SK-N-SH (cell line): ENCODE results near the gene MILR1. TPM values are rescaled to one million over a fixed set of nuclear protein-coding genes. Genes with fewer than 3 reads are reported as not detected.
"Not testable (repeated sequence)": the region's sequence is repeated elsewhere in the genome, so short reads cannot be mapped to it uniquely, and the experiment has no call there.

ENCODE experiments used
- CTCF ChIA-PET: fragments of 300-600, 350-600 bp; formaldehyde crosslinking; extraction: SDS; loops from one replicate; lab custom pipeline; 2021; lab: Yijun Ruan, JAX
- POLR2A ChIA-PET: fragments of 350-600 bp; sonication (Branson Sonifier 250); formaldehyde crosslinking; extraction: SDS; loops from one replicate; lab custom pipeline; 2020; ENCODE audit warnings: antibody characterized with exemption, inconsistent platforms; lab: Yijun Ruan, JAX
- DNase-seq: peaks from one replicate; pipeline ENCODE4 v3.0.0; 2012
- H2AFZ ChIP-seq: fragments of 200-600 bp; sonication (generic); 2 replicates; pipeline ENCODE4 v1.8.1; 2016; ENCODE audit warnings: antibody characterized with exemption, mild to moderate bottlenecking, low read depth
- H3F3A ChIP-seq: fragments of 200-600 bp; sonication (generic); replicated peaks from 2 replicates; pipeline ENCODE3; 2016; ENCODE audit warnings: antibody characterized with exemption, mild to moderate bottlenecking; ENCODE audit not compliant: insufficient read depth
- H3K27ac ChIP-seq, 2 experiments: fragments of 200-500 bp in 1 of 2; fragments of 200-600 bp in 1 of 2; sonication (Bioruptor generic) in 1 of 2; sonication (generic), shearing (Covaris generic) in 1 of 2; 2 replicates each; pipeline versions ENCODE4 v1.5.1 to v1.6.1; 2014 to 2016; ENCODE audit warnings: low read depth in 2 of 2, inconsistent platforms in 1 of 2, low read length in 1 of 2, mild to moderate bottlenecking in 1 of 2, mixed read lengths in 1 of 2
- H3K27me3 ChIP-seq: fragments of 200-600 bp; sonication (generic), shearing (Covaris generic); 2 replicates; pipeline ENCODE4 v1.6.1; 2016; ENCODE audit warnings: mixed run types; ENCODE audit not compliant: insufficient read depth
- H3K36me3 ChIP-seq, 2 experiments: fragments of 200-500 bp in 1 of 2; fragments of 200-600 bp in 1 of 2; sonication (Bioruptor generic) in 1 of 2; sonication (generic) in 1 of 2; replicated peaks in 1 of 2; 2 replicates each; pipeline versions ENCODE3 to v1.5.1; 2014 to 2016; ENCODE audit warnings: low read length in 1 of 2, mild to moderate bottlenecking in 1 of 2; ENCODE audit not compliant: insufficient read depth in 2 of 2, control insufficient read depth in 1 of 2
- H3K4me1 ChIP-seq, 2 experiments: fragments of 200-500 bp in 1 of 2; fragments of 200-600 bp in 1 of 2; sonication (Bioruptor generic) in 1 of 2; sonication (generic), shearing (Covaris generic) in 1 of 2; 2 replicates each; pipeline versions ENCODE4 v1.5.1 to v1.6.1; 2014 to 2016; ENCODE audit warnings: low read depth in 1 of 2, low read length in 1 of 2, mixed run types in 1 of 2; ENCODE audit not compliant: insufficient read depth in 2 of 2, control insufficient read depth in 1 of 2
- H3K4me2 ChIP-seq: fragments of 200-600 bp; sonication (generic), shearing (Covaris generic); 2 replicates; pipeline ENCODE4 v1.6.1; 2017; ENCODE audit warnings: mixed run types
- H3K4me3 ChIP-seq, 2 experiments: fragments of 200-500 bp in 1 of 2; fragments of 200-600 bp in 1 of 2; sonication (Bioruptor generic) in 1 of 2; sonication (generic), shearing (Covaris generic) in 1 of 2; 2 replicates each; pipeline versions ENCODE4 v1.5.1 to v1.8.1; 2014 to 2016; ENCODE audit warnings: low read depth in 2 of 2, inconsistent platforms in 1 of 2, low read length in 1 of 2, mild to moderate bottlenecking in 1 of 2, mixed read lengths in 1 of 2, moderate library complexity in 1 of 2
- H3K79me2 ChIP-seq: fragments of 200-600 bp; sonication (generic); 2 replicates; pipeline ENCODE4 v1.8.1; 2017; ENCODE audit warnings: mild to moderate bottlenecking; ENCODE audit not compliant: insufficient read depth
- H3K9ac ChIP-seq: fragments of 200-600 bp; sonication (generic); 2 replicates; pipeline ENCODE4 v1.6.1; 2017; ENCODE audit warnings: mixed run types
- H3K9me2 ChIP-seq: fragments of 200-600 bp; sonication (generic); 2 replicates; pipeline ENCODE4 v1.6.1; 2017; ENCODE audit warnings: mixed run types
- H3K9me3 ChIP-seq: fragments of 200-600 bp; sonication (generic); 2 replicates; pipeline ENCODE4 v1.6.1; 2017; ENCODE audit warnings: mixed run types, mild to moderate bottlenecking, moderate library complexity
- H4K20me1 ChIP-seq: fragments of 200-600 bp; sonication (generic); 2 replicates; pipeline ENCODE4 v1.6.1; 2017; ENCODE audit warnings: mild to moderate bottlenecking, mixed run types; ENCODE audit not compliant: insufficient read depth
- CHD2 ChIP-seq: fragments of 150-350 bp; IDR thresholded peaks from 2 replicates; pipeline ENCODE4 v1.6.1; 2018; ENCODE audit warnings: low read length; ENCODE audit not compliant: partially characterized antibody
- EP300 ChIP-seq, 2 experiments: IDR thresholded peaks; 2 replicates each; pipeline versions ENCODE4 v1.4.0 to v1.6.1; 2012; ENCODE audit warnings: borderline replicate concordance in 1 of 2, low read depth in 1 of 2, low read length in 1 of 2
- EZH2phosphoT487 ChIP-seq: fragments of 200-600 bp; sonication (generic); IDR thresholded peaks from 2 replicates; pipeline ENCODE4 v1.6.1; 2017; ENCODE audit warnings: low read depth, mixed run types, mild to moderate bottlenecking, antibody characterized with exemption, moderate library complexity, borderline replicate concordance
- FOXJ3 ChIP-seq: sonication (generic); formaldehyde crosslinking; IDR thresholded peaks from 2 replicates; pipeline ENCODE4 v1.5.1; 2020; ENCODE audit warnings: mild to moderate bottlenecking, missing genetic modification reagents
- FOXM1 ChIP-seq: IDR thresholded peaks from 2 replicates; pipeline ENCODE4 v1.4.0; 2012; ENCODE audit warnings: low read depth, mild to moderate bottlenecking
- GABPA ChIP-seq: IDR thresholded peaks from 2 replicates; pipeline ENCODE4 v1.4.0; 2012; ENCODE audit warnings: low read depth, mild to moderate bottlenecking
- JUND ChIP-seq: IDR thresholded peaks from 2 replicates; pipeline ENCODE4 v1.4.0; 2012
- NFIC ChIP-seq: IDR thresholded peaks from 2 replicates; pipeline ENCODE4 v1.4.0; 2012; ENCODE audit warnings: borderline replicate concordance
- PBX3 ChIP-seq: IDR thresholded peaks from 2 replicates; pipeline ENCODE4; 2012
- RAD21 ChIP-seq: IDR thresholded peaks from 2 replicates; pipeline ENCODE4 v1.6.1; 2012; ENCODE audit warnings: mild to moderate bottlenecking, low read length
- SMC3 ChIP-seq: IDR thresholded peaks from 2 replicates; pipeline ENCODE4 v1.6.1; 2012; ENCODE audit warnings: low read depth, low read length, improper control_type of control experiment
- WGBS: methylation state at CpG from one replicate; pipeline ENCODE4 v1.1.6; 2017; ENCODE audit warnings: low lambda C conversion rate; 5-methylcytosine and 5-hydroxymethylcytosine counted together
- polyA plus RNA-seq, 3 experiments: library from polyadenylated mRNA; depleted of rRNA; stranded (reverse); fragments of >200 nt; gene quantifications; 2 replicates each; pipeline ENCODE4 v1.2.3, GENCODE V29; 2012
- TF ChIP-seq, protein P1 (sequence below): fragments of 200-600 bp; sonication (generic); IDR thresholded peaks from 2 replicates; pipeline ENCODE4 v1.6.1; 2017; ENCODE audit warnings: antibody characterized with exemption, mild to moderate bottlenecking, moderate library complexity
- TF ChIP-seq, protein P2 (sequence below): IDR thresholded peaks from 2 replicates; pipeline ENCODE4 v1.4.0; 2012; ENCODE audit warnings: low read depth, borderline replicate concordance

Gene MILR1
- polyA plus RNA-seq, 1 of the 3 experiments (the other 2 are of a cell fraction) = 4.9 TPM

- H3K9me2 ChIP-seq = no peaks in the 10 kb centered on the region
- H3K79me2 ChIP-seq = no peaks in the 10 kb centered on the region
- no peak overlapping the region; a peak in 1 of 4 replicates for H3K4me3 ChIP-seq
- H3K4me2 ChIP-seq = no peak overlapping the region
- CTCF ChIA-PET = interaction anchor here (0.5 to 15.5 kb wide), 91 partner anchors 10 to 811 kb away, joined by 3 to 501 read pairs (median 5); partner anchors contain the start of genes CEP95, DDX5, GH1 and MILR1
- TF ChIP-seq, protein P1, sequence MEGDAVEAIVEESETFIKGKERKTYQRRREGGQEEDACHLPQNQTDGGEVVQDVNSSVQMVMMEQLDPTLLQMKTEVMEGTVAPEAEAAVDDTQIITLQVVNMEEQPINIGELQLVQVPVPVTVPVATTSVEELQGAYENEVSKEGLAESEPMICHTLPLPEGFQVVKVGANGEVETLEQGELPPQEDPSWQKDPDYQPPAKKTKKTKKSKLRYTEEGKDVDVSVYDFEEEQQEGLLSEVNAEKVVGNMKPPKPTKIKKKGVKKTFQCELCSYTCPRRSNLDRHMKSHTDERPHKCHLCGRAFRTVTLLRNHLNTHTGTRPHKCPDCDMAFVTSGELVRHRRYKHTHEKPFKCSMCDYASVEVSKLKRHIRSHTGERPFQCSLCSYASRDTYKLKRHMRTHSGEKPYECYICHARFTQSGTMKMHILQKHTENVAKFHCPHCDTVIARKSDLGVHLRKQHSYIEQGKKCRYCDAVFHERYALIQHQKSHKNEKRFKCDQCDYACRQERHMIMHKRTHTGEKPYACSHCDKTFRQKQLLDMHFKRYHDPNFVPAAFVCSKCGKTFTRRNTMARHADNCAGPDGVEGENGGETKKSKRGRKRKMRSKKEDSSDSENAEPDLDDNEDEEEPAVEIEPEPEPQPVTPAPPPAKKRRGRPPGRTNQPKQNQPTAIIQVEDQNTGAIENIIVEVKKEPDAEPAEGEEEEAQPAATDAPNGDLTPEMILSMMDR = peak; percentile 97
- TF ChIP-seq SMC3 = peak; percentile 84
- no peak for TF ChIP-seq FOXM1
- TF ChIP-seq JUND = no peak
- 0 out of 2 replicates have a peak, but pooled peaks have one; percentile 16 for TF ChIP-seq PBX3
- TF ChIP-seq RAD21 = peak; percentile 91
- no peaks in the 10 kb centered on the region for H3K27me3 ChIP-seq
- H4K20me1 ChIP-seq = no peaks in the 10 kb centered on the region
- no peaks in the 10 kb centered on the region for H3F3A ChIP-seq
- no peak overlapping the region for H2AFZ ChIP-seq
- H3K27ac ChIP-seq = no peak overlapping the region
- POLR2A ChIA-PET = interaction anchor here (0.7 to 1.9 kb wide), 5 partner anchors 77 to 114 kb away, joined by 3 to 11 read pairs (median 3); partner anchors contain the start of genes CEP95, DDX5 and POLG2
- DNase-seq = peak; percentile 76
- H3K4me1 ChIP-seq = peaks cover 0 to 8% of the 10 kb centered on the region in 2 experiments; a peak in 1 of 4 replicates
- no peaks in the 10 kb centered on the region for H3K36me3 ChIP-seq
- H3K9me3 ChIP-seq = no peaks in the 10 kb centered on the region
- no peak overlapping the region for H3K9ac ChIP-seq
- WGBS = 19% methylated on average over 6 of the region's 6 CpGs
Measured at GRCh38 chr17:64420143-64420670, 28.7 kb upstream of the MILR1 start.

GRCh38 chr17:64422121-64422520, 26.8 kb upstream of the MILR1 start:
- H2AFZ ChIP-seq, H3F3A ChIP-seq, DNase-seq, H3K4me1 ChIP-seq, POLR2A ChIA-PET, H3K9ac ChIP-seq, H3K9me3 ChIP-seq, H3K9me2 ChIP-seq, H3K27me3 ChIP-seq, H3K27ac ChIP-seq, H3K4me2 ChIP-seq, H3K4me3 ChIP-seq, H3K36me3 ChIP-seq, H4K20me1 ChIP-seq, H3K79me2 ChIP-seq: not testable (repeated sequence)
- 86% methylated on average over 7 of the region's 9 CpGs for WGBS
- CTCF ChIA-PET = interaction anchor here (0.9 to 15.5 kb wide), 11 partner anchors 8 to 355 kb away, joined by 3 to 501 read pairs (median 43); partner anchors contain the start of genes CEP95, DDX5 and POLG2

DNA sequence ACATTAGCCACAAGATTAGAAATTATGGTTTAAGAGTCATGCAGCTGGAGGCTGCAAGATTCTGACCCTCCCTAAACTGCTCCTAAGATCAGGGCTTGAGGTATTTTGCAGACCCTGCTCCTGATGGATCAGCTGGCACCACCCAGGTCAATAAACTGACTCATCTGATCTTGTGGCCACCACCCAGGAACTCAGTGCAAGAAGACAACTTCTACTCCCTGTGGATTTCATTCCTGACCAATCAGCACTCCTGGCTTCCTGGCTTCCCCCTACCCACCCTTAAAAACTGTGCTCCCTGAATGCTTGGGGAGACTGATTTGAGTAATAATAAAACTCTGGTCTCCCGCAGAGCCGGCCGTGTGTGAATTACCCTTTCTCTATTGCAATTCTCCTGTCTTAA, 25.0 kb upstream of the MILR1 start:
- ChIA-PET POLR2A (no interaction called here), CTCF (interaction anchor here (0.9 to 15.5 kb wide), 3 partner anchors 111 to 351 kb away, joined by 3 to 501 read pairs (median 3); no protein-coding TSS in a partner anchor)
- Histone ChIP-seq H3K4me2 (no peak overlapping the region), H3K4me3 (no peak overlapping the region), H3K9me3 (no peaks in the 10 kb centered on the region), H3K27ac (no peak overlapping the region), H3K9ac (no peak overlapping the region), H3K9me2 (no peaks in the 10 kb centered on the region), H3K36me3 (no peaks in the 10 kb centered on the region), H3F3A (no peaks in the 10 kb centered on the region), H4K20me1 (no peaks in the 10 kb centered on the region), H3K27me3 (no peaks in the 10 kb centered on the region), H3K79me2 (no peaks in the 10 kb centered on the region), H2AFZ (peak overlapping the region; percentile 61), H3K4me1 (peaks cover 0 to 8% of the 10 kb centered on the region in 2 experiments; a peak in 1 of 4 replicates)
- DNase-seq = no peak
- TF ChIP-seq NFIC (no peak), EZH2phosphoT487 (no peak), CHD2 (no peak), FOXJ3 (CRISPR knock-in tag) (no peak), EP300 (IDR thresholded peaks at IDR 0.05; ENCODE audit: borderline replicate concordance in 1 of 2, low read depth in 1 of 2, low read length in 1 of 2) (no peak), GABPA (no peak)
- TF ChIP-seq, protein P2, sequence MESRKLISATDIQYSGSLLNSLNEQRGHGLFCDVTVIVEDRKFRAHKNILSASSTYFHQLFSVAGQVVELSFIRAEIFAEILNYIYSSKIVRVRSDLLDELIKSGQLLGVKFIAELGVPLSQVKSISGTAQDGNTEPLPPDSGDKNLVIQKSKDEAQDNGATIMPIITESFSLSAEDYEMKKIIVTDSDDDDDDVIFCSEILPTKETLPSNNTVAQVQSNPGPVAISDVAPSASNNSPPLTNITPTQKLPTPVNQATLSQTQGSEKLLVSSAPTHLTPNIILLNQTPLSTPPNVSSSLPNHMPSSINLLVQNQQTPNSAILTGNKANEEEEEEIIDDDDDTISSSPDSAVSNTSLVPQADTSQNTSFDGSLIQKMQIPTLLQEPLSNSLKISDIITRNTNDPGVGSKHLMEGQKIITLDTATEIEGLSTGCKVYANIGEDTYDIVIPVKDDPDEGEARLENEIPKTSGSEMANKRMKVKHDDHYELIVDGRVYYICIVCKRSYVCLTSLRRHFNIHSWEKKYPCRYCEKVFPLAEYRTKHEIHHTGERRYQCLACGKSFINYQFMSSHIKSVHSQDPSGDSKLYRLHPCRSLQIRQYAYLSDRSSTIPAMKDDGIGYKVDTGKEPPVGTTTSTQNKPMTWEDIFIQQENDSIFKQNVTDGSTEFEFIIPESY = no peak
- WGBS = 46% methylated on average over 3 of the region's 3 CpGs
